H1 (cell line): Measurements from ENCODE around the gene WIPI1.

Source experiments
- BRCA1 ChIP-seq: IDR thresholded peaks from 2 replicates; pipeline ENCODE4 v1.6.1; 2012; ENCODE audit warnings: low read depth, low read length, improper control_type of control experiment
- CEBPB ChIP-seq: IDR thresholded peaks from 2 replicates; pipeline ENCODE4 v1.6.1; 2012; ENCODE audit warnings: low read depth, low read length
- CTBP2 ChIP-seq: IDR thresholded peaks from 2 replicates; pipeline ENCODE4 v1.7.0; 2011; ENCODE audit warnings: borderline replicate concordance, mild to moderate bottlenecking, moderate library complexity, mixed read lengths, low read length; ENCODE audit not compliant: insufficient read depth, insufficient read length
- EP300 ChIP-seq, 2 experiments: IDR thresholded peaks; 1 replicate in 1 of 2; 2 replicates in 1 of 2; pipeline ENCODE4 v1.6.1; 2011 to 2012; ENCODE audit warnings: low read depth in 2 of 2, low read length in 2 of 2, mild to moderate bottlenecking in 2 of 2, borderline replicate concordance in 1 of 2, inconsistent platforms in 1 of 2, moderate library complexity in 1 of 2
- EZH2 ChIP-seq: fragments of 200-600 bp; sonication (generic); IDR thresholded peaks from 2 replicates; pipeline ENCODE4 v1.7.1; 2012; ENCODE audit warnings: low read depth, mild to moderate bottlenecking, moderate library complexity, low read length, inconsistent platforms; ENCODE audit not compliant: severe bottlenecking
- MAFK ChIP-seq: IDR thresholded peaks from 2 replicates; pipeline ENCODE4 v1.6.1; 2012; ENCODE audit warnings: low read depth, mild to moderate bottlenecking, improper control_type of control experiment, low read length
- MAX ChIP-seq: IDR thresholded peaks from 2 replicates; pipeline ENCODE4 v1.6.1; 2012; ENCODE audit warnings: inconsistent platforms
- POLR2A ChIP-seq, 2 experiments: IDR thresholded peaks; 1 replicate in 1 of 2; 2 replicates in 1 of 2; pipeline ENCODE4 v1.6.1; 2011; ENCODE audit warnings: low read depth in 2 of 2, low read length in 2 of 2, mild to moderate bottlenecking in 2 of 2; ENCODE audit errors: control extremely low read depth in 1 of 2
- POLR2AphosphoS5 ChIP-seq: IDR thresholded peaks from 2 replicates; pipeline ENCODE4 v1.6.1; 2011; ENCODE audit warnings: low read depth, low read length
- RAD21 ChIP-seq, 2 experiments: IDR thresholded peaks in 1 of 2; conservative IDR thresholded peaks in 1 of 2; 2 replicates each; pipeline ENCODE4 v1.6.1; 2011; ENCODE audit warnings: low read depth in 2 of 2, low read length in 2 of 2, improper control_type of control experiment in 1 of 2, inconsistent platforms in 1 of 2, mild to moderate bottlenecking in 1 of 2, moderate library complexity in 1 of 2
- RBBP5 ChIP-seq: IDR thresholded peaks from 2 replicates; pipeline ENCODE4 v1.7.1; 2012; ENCODE audit warnings: low read depth, mild to moderate bottlenecking, inconsistent platforms, low read length, moderate library complexity, borderline replicate concordance
- SP4 ChIP-seq: IDR thresholded peaks from 2 replicates; pipeline ENCODE4 v1.6.1; 2012; ENCODE audit warnings: low read length, inconsistent platforms
- TF ChIP-seq, protein P1 (sequence below), 3 experiments: IDR thresholded peaks; 1 replicate in 2 of 3; 2 replicates in 1 of 3; pipeline versions ENCODE4 v1.5.1 to v1.6.1; 2011; ENCODE audit warnings: low read length in 3 of 3, mild to moderate bottlenecking in 3 of 3, inconsistent platforms in 2 of 3, low read depth in 1 of 3, moderate library complexity in 1 of 3; ENCODE audit not compliant: insufficient read depth in 1 of 3; ENCODE audit errors: control extremely low read depth in 1 of 3

DNA sequence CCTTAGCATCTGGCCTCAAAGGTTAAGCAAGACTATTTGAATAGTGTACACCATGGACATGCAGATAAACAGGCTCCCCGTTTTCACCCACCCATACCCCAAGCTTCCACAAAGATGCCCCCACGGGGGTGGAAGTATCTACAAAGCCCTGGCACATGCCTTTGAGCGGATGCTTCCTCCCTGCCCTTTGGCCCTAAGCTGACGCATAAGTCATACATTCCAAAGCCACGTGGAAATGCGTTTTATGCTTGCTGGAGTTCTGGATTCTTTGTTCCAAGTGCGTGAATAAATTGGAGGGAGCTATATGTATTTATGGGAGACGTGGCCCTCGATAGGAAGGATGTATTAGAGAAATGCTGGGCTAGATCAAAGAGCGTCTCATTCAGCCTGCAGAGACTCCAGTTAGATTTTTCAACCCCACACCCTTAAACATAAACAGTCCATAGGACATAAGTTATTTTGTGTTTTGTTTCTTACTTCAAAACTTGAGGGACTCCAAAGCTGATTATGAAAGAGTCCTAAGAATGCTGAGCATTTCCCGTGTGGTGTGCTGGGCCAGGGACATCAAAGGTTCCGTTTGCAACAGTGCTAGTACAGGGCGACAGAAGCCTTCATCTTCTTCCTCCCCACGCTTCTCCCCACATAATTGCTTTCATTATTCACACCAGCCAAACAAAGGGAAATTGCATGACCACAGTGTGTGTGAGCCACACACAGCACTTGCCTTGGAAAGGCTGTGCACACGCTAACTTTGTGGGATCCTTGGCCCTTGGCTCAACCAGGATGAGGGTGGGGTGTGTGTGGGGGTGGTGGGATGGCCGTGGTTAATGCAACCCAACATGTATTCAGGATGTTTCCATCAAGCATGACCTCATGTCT lies 73.6 kb downstream of the WIPI1 start:
- TF ChIP-seq, protein P1, sequence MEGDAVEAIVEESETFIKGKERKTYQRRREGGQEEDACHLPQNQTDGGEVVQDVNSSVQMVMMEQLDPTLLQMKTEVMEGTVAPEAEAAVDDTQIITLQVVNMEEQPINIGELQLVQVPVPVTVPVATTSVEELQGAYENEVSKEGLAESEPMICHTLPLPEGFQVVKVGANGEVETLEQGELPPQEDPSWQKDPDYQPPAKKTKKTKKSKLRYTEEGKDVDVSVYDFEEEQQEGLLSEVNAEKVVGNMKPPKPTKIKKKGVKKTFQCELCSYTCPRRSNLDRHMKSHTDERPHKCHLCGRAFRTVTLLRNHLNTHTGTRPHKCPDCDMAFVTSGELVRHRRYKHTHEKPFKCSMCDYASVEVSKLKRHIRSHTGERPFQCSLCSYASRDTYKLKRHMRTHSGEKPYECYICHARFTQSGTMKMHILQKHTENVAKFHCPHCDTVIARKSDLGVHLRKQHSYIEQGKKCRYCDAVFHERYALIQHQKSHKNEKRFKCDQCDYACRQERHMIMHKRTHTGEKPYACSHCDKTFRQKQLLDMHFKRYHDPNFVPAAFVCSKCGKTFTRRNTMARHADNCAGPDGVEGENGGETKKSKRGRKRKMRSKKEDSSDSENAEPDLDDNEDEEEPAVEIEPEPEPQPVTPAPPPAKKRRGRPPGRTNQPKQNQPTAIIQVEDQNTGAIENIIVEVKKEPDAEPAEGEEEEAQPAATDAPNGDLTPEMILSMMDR (IDR thresholded peaks at IDR 0.05; ENCODE audit: control extremely low read depth in 1 of 3, insufficient read depth in 1 of 3, low read depth in 1 of 3, low read length in 3 of 3), result no peak
- no peak for TF ChIP-seq BRCA1
- TF ChIP-seq EZH2, result no peak
- no peak for TF ChIP-seq MAFK
- TF ChIP-seq CTBP2, result no peak
- TF ChIP-seq MAX, result no peak
- TF ChIP-seq POLR2AphosphoS5, result no peak
- no peak for TF ChIP-seq RAD21 (IDR thresholded peaks at IDR 0.05 in 1 of 2, conservative IDR thresholded peaks at IDR 0.05 in 1 of 2; ENCODE audit: low read depth in 2 of 2, low read length in 2 of 2)
- TF ChIP-seq CEBPB, result no peak
- TF ChIP-seq POLR2A (IDR thresholded peaks at IDR 0.05; ENCODE audit: control extremely low read depth in 1 of 2, low read depth in 2 of 2, low read length in 2 of 2), result no peak
- TF ChIP-seq RBBP5, result no peak
- TF ChIP-seq EP300 (IDR thresholded peaks at IDR 0.05; ENCODE audit: borderline replicate concordance in 1 of 2, low read depth in 2 of 2, low read length in 2 of 2), result no peak
- no peak for TF ChIP-seq SP4
